T follicular helper cell (primary cell): ENCODE measurements around the gene CHRDL1.

Source experiments
- DNase-seq: peaks from one replicate; pipeline ENCODE4 v3.0.0-alpha.2; 2020; ENCODE audit warnings: low read depth

Gene CHRDL1

DNA sequence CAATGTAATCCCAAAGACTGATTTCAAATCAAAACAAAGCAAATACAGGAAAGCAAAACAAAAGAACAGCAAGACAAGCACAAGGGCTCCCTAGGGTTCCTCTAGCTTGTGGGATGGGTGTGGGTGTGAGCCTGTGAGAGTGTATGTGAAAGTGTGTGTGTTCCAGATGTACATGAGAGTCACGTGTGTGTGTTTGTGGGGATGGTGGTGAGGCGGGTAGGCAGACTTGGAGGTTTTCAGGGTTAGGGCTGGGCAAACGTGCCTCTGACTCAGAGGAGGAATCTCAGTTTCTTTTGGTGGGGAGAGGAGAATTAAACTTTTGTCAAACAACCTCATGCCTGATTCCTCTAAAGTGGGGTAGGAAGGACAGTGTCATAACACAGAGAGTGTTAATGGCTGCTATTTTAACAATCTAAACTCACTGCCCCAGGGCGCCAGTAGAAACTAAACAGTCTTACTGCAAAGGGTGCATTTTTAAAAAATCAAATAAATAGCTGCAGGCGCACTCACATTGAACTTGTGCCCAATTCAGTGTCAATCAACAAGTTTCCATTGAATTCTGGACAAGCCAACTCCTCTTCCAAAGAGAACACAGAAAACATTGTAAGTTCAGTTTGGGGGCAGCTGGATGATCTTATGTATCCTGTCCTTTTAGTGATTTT, 51.8 kb downstream of the CHRDL1 start:
- no peak for DNase-seq

- DNase-seq, result no peak
These were observed 54.3 kb downstream of the CHRDL1 start for GRCh38 chrX:110741213-110741796.

- DNase-seq, result no peak
These were observed 60.6 kb downstream of the CHRDL1 start for GRCh38 chrX:110734894-110735541.

- no peak for DNase-seq
These were observed 61.3 kb downstream of the CHRDL1 start for GRCh38 chrX:110734271-110734670.

DNA sequence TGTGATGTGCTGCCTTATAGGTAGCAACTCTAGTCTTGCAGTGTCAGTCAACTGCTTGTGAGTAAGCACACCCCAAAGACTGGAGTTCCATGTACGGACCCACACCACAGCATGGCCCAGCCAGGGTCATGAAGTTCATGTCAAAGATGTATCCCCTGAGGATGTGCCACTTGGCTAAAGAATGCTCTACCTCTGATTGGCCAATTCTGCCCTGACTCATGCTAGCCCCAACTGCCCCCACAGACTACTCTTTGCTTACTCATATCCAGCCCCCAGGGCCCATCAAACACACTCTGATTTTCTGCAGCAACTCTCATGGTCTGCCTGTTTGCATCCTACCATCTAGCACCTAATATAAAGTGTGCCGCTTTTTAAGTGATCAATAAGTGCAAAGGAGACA, 62.5 kb downstream of the CHRDL1 start:
- no peak for DNase-seq

- DNase-seq, result no peak
These were observed 63.4 kb downstream of the CHRDL1 start for GRCh38 chrX:110732266-110732665.

DNA sequence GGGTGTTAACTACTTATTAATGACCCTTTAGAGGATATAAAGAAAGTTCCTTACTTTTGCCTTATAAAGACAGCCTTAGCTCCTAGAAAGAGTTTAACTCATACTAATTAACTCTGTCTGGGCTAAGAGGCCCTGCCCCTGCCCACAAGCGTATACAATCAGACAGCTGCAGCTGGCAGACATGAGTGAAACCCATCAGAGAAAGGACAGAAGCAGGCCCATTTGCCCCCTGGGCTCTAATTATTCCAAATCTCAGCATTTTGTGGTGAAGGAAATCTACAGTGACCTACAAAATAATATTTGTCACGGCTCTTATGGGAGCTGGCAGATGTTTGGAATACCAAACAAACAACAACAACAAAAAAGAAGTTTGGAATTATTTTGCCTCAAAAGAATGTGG, 71.8 kb downstream of the CHRDL1 start:
- DNase-seq, result no peak

DNA sequence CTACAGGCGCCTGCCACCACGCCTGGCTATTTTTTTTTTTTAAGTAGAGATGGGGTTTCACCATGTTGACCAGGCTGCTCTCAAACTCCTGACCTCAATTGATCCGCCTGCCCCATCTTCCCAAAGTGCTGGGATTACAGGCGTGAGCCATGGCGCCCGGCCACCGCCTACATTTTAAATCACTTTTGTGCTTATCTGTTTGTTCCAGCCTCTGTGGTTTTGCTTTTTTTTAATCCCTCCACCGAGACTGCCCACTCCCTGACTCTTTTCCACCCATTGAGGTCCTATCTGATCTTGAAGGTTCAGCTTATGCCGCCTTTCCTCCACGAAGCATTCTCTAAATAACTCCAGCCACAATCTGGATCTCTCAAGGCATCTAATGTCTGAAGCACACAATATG, 73.5 kb downstream of the CHRDL1 start:
- DNase-seq, result no peak

- no peak for DNase-seq
These were observed 82.0 kb downstream of the CHRDL1 start for GRCh38 chrX:110713666-110714065.

GRCh38 chrX:110706446-110706845, 89.2 kb downstream of the CHRDL1 start:
- DNase-seq, result no peak

DNA sequence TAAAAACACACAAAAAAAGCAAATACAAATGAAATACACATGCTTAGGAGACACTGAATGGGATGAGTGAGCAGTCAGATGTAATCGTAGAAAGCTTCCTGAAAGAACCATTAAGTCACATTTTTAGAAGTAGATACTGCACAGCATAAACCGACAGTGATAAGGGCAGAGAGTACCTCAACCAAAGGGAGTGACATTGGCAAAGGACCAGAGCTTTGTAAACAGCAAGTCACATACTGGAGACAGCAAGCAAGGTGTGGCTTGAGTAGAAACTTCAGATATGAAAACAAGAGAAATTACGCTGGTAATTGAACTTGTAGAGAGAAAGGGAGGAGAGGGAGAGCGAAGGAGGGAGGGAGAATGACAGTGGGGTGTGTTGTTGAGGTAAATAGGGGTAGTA, 92.0 kb downstream of the CHRDL1 start:
- no peak for DNase-seq

GRCh38 chrX:110699109-110699508, 96.5 kb downstream of the CHRDL1 start:
- no peak for DNase-seq

DNA sequence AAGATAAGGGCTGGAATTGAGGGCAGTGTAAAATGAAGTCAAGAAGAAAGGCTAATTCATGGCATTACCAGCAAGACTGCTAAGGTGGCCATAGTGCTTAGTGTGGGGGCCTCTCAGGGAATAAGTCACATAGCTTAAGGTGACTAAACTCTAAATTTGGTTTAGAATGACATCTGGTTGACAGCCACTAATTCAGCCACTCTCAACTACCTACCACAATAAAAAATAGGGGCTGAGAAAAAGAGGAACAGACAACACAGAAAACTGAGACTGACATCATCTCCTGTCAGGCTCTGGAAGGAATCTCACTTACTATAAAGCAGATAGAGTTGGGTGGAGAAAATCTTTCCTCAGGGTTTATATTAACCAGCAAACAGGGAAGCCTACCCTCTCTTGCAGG, 96.9 kb downstream of the CHRDL1 start:
- no peak for DNase-seq

- no peak for DNase-seq
These were observed 102.8 kb downstream of the CHRDL1 start for GRCh38 chrX:110692866-110693265.

- no peak for DNase-seq
These were observed 104.2 kb downstream of the CHRDL1 start for GRCh38 chrX:110691446-110691845.

GRCh38 chrX:110684653-110685052, 111.0 kb downstream of the CHRDL1 start:
- no peak for DNase-seq

DNA sequence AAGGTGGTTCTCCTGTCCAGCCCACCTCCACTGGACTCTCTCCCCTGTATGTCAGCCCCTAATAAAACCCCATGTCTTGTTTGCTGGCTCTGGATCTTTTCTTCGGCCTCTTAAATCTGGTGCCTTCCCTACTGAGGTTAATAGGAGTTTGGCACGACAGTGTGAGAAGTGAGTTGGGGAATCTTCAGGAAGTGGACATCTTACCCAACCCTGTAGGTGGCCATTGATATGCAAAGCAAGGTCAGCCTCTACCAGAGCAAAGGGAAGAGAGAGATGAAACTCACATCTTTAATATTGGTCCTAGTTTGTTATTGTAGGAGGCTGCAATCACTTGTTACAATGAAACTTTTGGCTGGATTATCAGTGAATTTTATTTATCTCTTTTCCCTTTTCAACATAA, 111.7 kb downstream of the CHRDL1 start:
- no peak for DNase-seq

- DNase-seq, result no peak
These were observed 117.0 kb downstream of the CHRDL1 start for GRCh38 chrX:110678591-110678990.

- no peak for DNase-seq
These were observed 119.7 kb downstream of the CHRDL1 start for GRCh38 chrX:110675886-110676285.

- no peak for DNase-seq
These were observed 124.4 kb downstream of the CHRDL1 start for GRCh38 chrX:110671068-110671803.

DNA sequence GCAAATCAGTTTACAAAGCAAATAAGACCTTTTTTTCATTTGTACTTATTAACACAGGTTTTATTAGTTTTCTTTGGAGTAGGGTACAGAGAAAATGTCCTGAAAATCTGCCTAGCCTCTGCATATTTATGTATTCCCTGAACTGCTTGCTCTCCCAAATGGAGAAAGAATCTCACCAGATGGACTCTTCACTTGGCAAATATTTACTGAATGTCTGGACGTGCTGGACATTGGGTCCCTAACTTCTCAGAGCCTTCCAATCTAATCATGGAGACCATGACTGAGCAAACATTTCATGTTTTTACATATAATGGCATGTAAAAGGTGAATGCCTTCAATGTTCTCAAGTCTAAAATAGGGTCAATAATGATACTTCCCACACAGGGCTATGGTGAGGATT, 126.0 kb downstream of the CHRDL1 start:
- no peak for DNase-seq

- no peak for DNase-seq
These were observed 127.9 kb downstream of the CHRDL1 start for GRCh38 chrX:110667706-110668105.
